Measurements from ENCODE around the gene SATB1.

Gene SATB1

GRCh38 chr3:18431266-18431665, 6.1 kb upstream of the SATB1 start:
- no peak overlapping the region for H3K4me3 ChIP-seq (ENCODE audit: low read length)
- no peak for TF ChIP-seq CTCF (conservative IDR thresholded peaks at IDR 0.05; ENCODE audit: low read depth, low read length)
- no peak for DNase-seq (ENCODE audit: low read depth)

- H3K4me3 ChIP-seq (ENCODE audit: low read length): no peak overlapping the region
- DNase-seq (ENCODE audit: low read depth): peak; percentile 50
- TF ChIP-seq CTCF (conservative IDR thresholded peaks at IDR 0.05; ENCODE audit: low read depth, low read length): no peak
Measured at GRCh38 chr3:18428991-18429745, 4.0 kb upstream of the SATB1 start.

DNA sequence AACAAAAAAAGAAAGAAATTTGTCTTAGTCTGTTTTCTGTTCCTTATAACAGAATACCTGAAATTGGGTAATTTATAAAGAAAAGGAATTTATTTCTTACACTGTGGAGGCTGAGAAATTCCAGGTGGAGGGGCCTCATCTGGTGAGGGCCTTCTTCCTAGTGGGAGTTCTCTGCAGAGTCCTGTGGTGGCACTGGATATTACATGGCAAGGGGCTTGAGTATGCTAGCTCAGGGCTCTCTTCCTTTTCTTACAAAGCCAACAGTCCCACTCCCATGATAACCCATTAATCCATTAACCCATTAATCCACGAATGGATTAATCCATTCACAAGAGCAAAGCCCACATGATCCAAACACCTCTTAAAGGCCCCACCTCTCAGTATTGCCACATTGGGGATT, 2.9 kb upstream of the SATB1 start:
- no peak overlapping the region for H3K4me3 ChIP-seq (ENCODE audit: low read length)
- no peak for TF ChIP-seq CTCF (conservative IDR thresholded peaks at IDR 0.05; ENCODE audit: low read depth, low read length)
- no peak for DNase-seq (ENCODE audit: low read depth)

DNA sequence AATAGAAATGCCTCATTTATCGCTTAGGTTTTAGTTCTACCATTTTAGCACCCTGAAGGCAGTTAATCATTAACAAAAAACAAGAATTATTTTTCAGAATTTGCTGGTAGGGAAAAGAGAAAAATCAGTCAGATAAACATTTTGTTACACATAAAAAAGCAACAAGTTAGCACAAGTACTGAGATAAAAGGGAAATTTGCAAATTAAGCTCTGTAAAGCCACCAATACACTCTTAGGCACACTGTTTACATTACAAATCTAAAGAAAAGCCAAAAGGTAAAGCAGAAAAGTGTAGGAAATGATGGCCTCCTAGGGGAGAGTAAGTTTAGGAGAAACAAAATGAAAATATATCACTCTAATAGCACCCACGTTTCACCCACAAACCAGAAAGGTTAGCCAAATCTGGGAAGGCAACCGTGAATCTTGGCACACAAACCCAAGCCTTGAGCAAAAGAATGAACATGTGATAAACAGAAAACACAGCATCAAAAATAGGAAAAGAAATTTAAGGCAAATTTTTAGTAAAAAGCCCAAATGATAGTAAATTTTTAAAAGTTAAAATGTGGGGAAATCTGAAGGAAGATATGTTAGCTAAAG, 1.6 kb upstream of the SATB1 start:
- no peak for TF ChIP-seq CTCF (conservative IDR thresholded peaks at IDR 0.05; ENCODE audit: low read depth, low read length)
- no peak overlapping the region for H3K4me3 ChIP-seq (ENCODE audit: low read length)
- no peak for DNase-seq (ENCODE audit: low read depth)

- no peak for TF ChIP-seq CTCF (conservative IDR thresholded peaks at IDR 0.05; ENCODE audit: low read depth, low read length)
- peak; percentile 35 for DNase-seq (ENCODE audit: low read depth)
- H3K4me3 ChIP-seq (ENCODE audit: low read length): peak overlapping the region; percentile 81
Measured at GRCh38 chr3:18425641-18426257, 610 bp upstream of the SATB1 start.

DNA sequence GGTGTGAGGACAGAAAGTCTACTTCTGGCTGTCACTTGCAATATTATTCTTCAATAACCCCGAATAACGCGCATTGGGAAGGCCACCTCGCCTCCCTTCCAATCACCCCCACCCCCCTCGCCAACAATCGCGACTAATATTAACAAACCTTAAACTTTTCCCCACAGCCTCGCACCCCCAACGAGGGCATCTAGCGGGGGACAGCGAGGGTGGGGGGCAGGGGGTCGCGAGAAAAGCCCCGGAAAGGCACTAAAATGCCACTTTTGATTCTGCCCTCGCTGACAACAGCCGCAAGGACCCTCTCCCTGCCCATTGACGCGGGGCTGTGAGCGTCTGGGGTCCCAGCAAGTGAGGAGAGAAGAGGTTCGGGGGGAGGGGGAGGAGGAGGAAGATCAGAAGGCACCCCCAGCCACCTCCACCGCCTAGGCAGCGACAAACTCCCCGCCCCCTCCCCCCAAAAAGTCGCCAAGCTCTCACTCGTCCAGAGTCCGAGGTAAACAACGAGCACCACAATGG, 868 bp downstream of the SATB1 start:
- peak overlapping the region; percentile 81 for H3K4me3 ChIP-seq (ENCODE audit: low read length)
- no peak for TF ChIP-seq CTCF (conservative IDR thresholded peaks at IDR 0.05; ENCODE audit: low read depth, low read length)
- no peak for DNase-seq (ENCODE audit: low read depth)
